ENCODE measurements around the gene SCP2.

GRCh38 chr1:53025034-53025768 lies 98.1 kb downstream of the SCP2 start:
- TF ChIP-seq CTCF (IDR thresholded peaks at IDR 0.05; ENCODE audit: insufficient read depth, low read depth, low read length) (no peak), EZH2 (IDR thresholded peaks at IDR 0.05; ENCODE audit: insufficient read depth, low read length) (no peak)

All from astrocyte (in vitro differentiated cells and primary cell).